SU-DHL-6 (cell line): ENCODE measurements around the gene ATR.

Source experiments
- H2AFZ ChIP-seq: fragments of 200-600 bp; sonication (generic); 2 replicates; pipeline ENCODE4 v1.6.1; 2014; ENCODE audit warnings: low read depth, mild to moderate bottlenecking, moderate library complexity, mixed read lengths, antibody characterized with exemption, low read length; ENCODE audit not compliant: severe bottlenecking
- H3F3A ChIP-seq: fragments of 200-600 bp; shearing (Covaris generic); 2 replicates; pipeline ENCODE4 v1.6.0; 2016; ENCODE audit warnings: antibody characterized with exemption, mild to moderate bottlenecking; ENCODE audit not compliant: insufficient read depth
- H3K27ac ChIP-seq: fragments of 200-600 bp; sonication (generic); 2 replicates; pipeline ENCODE4 v1.5.1; 2016; ENCODE audit warnings: low read depth, mild to moderate bottlenecking, low read length, moderate library complexity, mixed read lengths
- H3K27me3 ChIP-seq: fragments of 200-600 bp; sonication (generic), shearing (Covaris generic); 2 replicates; pipeline ENCODE4 v1.6.0; 2014; ENCODE audit warnings: mild to moderate bottlenecking, low read length
- H3K36me3 ChIP-seq: fragments of 200-600 bp; sonication (generic); 2 replicates; pipeline ENCODE4 v1.6.1; 2014; ENCODE audit warnings: mild to moderate bottlenecking, low read length, mixed read lengths
- H3K4me2 ChIP-seq: fragments of 300-600, 200-600 bp; shearing (Covaris generic), sonication (generic); 2 replicates; pipeline ENCODE4 v1.6.0; 2014; ENCODE audit warnings: low read length, low read depth, mild to moderate bottlenecking; ENCODE audit not compliant: poor library complexity, severe bottlenecking
- H3K4me3 ChIP-seq: fragments of 200-600 bp; sonication (generic); 2 replicates; pipeline ENCODE4 v1.5.1; 2014; ENCODE audit warnings: antibody characterized with exemption, low read length, mild to moderate bottlenecking, mixed read lengths; ENCODE audit not compliant: insufficient read depth, poor library complexity, severe bottlenecking
- H3K79me2 ChIP-seq: fragments of 200-600 bp; sonication (generic); 2 replicates; pipeline ENCODE4 v1.6.1; 2014; ENCODE audit warnings: mild to moderate bottlenecking, low read length, moderate library complexity; ENCODE audit not compliant: insufficient read depth
- H3K9ac ChIP-seq: fragments of 200-600 bp; sonication (generic); 2 replicates; pipeline ENCODE4 v1.7.0; 2014; ENCODE audit warnings: mild to moderate bottlenecking, low read length
- H3K9me2 ChIP-seq: fragments of 200-600 bp; sonication (generic); replicated peaks from 2 replicates; pipeline ENCODE4 v1.6.1; 2014; ENCODE audit warnings: low read length; ENCODE audit not compliant: insufficient read depth
- H3K9me3 ChIP-seq: fragments of 200-600 bp; sonication (generic); 2 replicates; pipeline ENCODE4 v1.6.1; 2014; ENCODE audit warnings: low read length, mixed read lengths; ENCODE audit not compliant: insufficient read depth
- H4K20me1 ChIP-seq: fragments of 200-600 bp; sonication (generic); 2 replicates; pipeline ENCODE4 v1.6.1; 2014; ENCODE audit warnings: low read depth, mild to moderate bottlenecking, antibody characterized with exemption, low read length, moderate library complexity, mixed read lengths
- CTCF ChIP-seq: fragments of 200-600 bp; sonication (generic); IDR thresholded peaks from one replicate; pipeline ENCODE4 v1.5.1; 2017; ENCODE audit warnings: antibody characterized with exemption, mild to moderate bottlenecking, low read length, moderate library complexity; ENCODE audit not compliant: insufficient read depth, poor library complexity, severe bottlenecking
- EZH2phosphoT487 ChIP-seq: fragments of 200-600 bp; sonication (generic), shearing (Covaris generic); conservative IDR thresholded peaks from 2 replicates; pipeline ENCODE4 v1.6.1; 2018; ENCODE audit warnings: mild to moderate bottlenecking, antibody characterized with exemption, low read length, moderate library complexity, mixed read lengths

The ATR gene

GRCh38 chr3:142566096-142566495, 12.4 kb downstream of the ATR start:
- H3K27ac ChIP-seq = no peak overlapping the region
- no peak overlapping the region for H3K9ac ChIP-seq
- H3K4me3 ChIP-seq = no peak overlapping the region
- peaks cover 43% of the 10 kb centered on the region for H3K79me2 ChIP-seq
- peaks cover 30% of the 10 kb centered on the region for H3K36me3 ChIP-seq
- H3K4me2 ChIP-seq = no peak overlapping the region
- H3K9me3 ChIP-seq = no peaks in the 10 kb centered on the region
- no peaks in the 10 kb centered on the region for H3K9me2 ChIP-seq
- no peak overlapping the region for H2AFZ ChIP-seq
- no peaks in the 10 kb centered on the region for H4K20me1 ChIP-seq
- TF ChIP-seq EZH2phosphoT487 = no peak
- TF ChIP-seq CTCF = no peak
- H3F3A ChIP-seq = peaks cover 4% of the 10 kb centered on the region; the same call in 1 of the 2 replicates
- H3K27me3 ChIP-seq = no peaks in the 10 kb centered on the region

GRCh38 chr3:142563496-142563997, 15.0 kb downstream of the ATR start:
- H3K9ac ChIP-seq = no peak overlapping the region
- peaks cover 47% of the 10 kb centered on the region for H3K36me3 ChIP-seq
- no peaks in the 10 kb centered on the region for H4K20me1 ChIP-seq
- H3K4me2 ChIP-seq = no peak overlapping the region
- H3F3A ChIP-seq = peaks cover 4% of the 10 kb centered on the region; the same call in 1 of the 2 replicates
- no peak overlapping the region for H3K4me3 ChIP-seq
- H3K79me2 ChIP-seq = peaks cover 18% of the 10 kb centered on the region
- H3K27me3 ChIP-seq = no peaks in the 10 kb centered on the region
- TF ChIP-seq EZH2phosphoT487 (no peak), CTCF (no peak)
- H3K9me3 ChIP-seq = no peaks in the 10 kb centered on the region
- no peaks in the 10 kb centered on the region for H3K9me2 ChIP-seq
- no peak overlapping the region for H3K27ac ChIP-seq
- no peak overlapping the region for H2AFZ ChIP-seq

- H3K9me2 ChIP-seq = no peaks in the 10 kb centered on the region
- TF ChIP-seq EZH2phosphoT487 (no peak), CTCF (no peak)
- no peak overlapping the region for H3K27ac ChIP-seq
- no peaks in the 10 kb centered on the region for H4K20me1 ChIP-seq
- H3F3A ChIP-seq = no peaks in the 10 kb centered on the region; the same call in 1 of the 2 replicates
- no peak overlapping the region for H2AFZ ChIP-seq
- H3K27me3 ChIP-seq = no peaks in the 10 kb centered on the region
- 0 out of 2 replicates have a peak, but pooled peaks cover 3% of the 10 kb centered on the region for H3K79me2 ChIP-seq
- H3K9ac ChIP-seq = no peak overlapping the region
- H3K9me3 ChIP-seq = no peaks in the 10 kb centered on the region
- H3K4me3 ChIP-seq = no peak overlapping the region
- H3K36me3 ChIP-seq = peaks cover 48% of the 10 kb centered on the region; the same call in 1 of the 2 replicates
- H3K4me2 ChIP-seq = no peak overlapping the region
These were observed 18.4 kb downstream of the ATR start for GRCh38 chr3:142560118-142560517.
